Central memory CD4-positive, alpha-beta T cell (primary cell): ENCODE measurements around the gene CNIH4.
"Not testable (repeated sequence)": the region's sequence is repeated elsewhere in the genome, so short reads cannot be mapped to it uniquely, and the experiment has no call there.

Source experiments
- DNase-seq: peaks from one replicate; pipeline ENCODE4 v3.0.0; 2022

Gene CNIH4

GRCh38 chr1:224404916-224405603 is 48.4 kb downstream of the CNIH4 start:
- no peak for DNase-seq

- DNase-seq, result no peak
Measured at GRCh38 chr1:224405604-224405970, 48.9 kb downstream of the CNIH4 start.

GRCh38 chr1:224406216-224406615 is 49.5 kb downstream of the CNIH4 start:
- DNase-seq, result no peak

- no peak for DNase-seq
Measured at GRCh38 chr1:224407571-224408293, 51.1 kb downstream of the CNIH4 start.

DNA sequence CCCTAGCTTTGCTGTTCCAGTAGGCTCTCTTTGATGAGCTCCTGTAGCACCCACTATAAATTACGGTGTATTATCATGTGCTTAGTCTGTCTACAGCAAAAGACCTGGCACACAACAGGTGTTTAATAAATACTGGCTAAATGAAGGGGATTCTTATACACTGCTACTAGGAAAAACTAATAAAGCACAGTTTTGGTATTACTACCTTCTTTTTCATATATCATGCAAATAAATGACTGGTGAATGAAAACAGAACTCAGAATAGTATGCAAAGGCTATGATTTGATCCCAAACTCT is 51.6 kb downstream of the CNIH4 start:
- no peak for DNase-seq

DNA sequence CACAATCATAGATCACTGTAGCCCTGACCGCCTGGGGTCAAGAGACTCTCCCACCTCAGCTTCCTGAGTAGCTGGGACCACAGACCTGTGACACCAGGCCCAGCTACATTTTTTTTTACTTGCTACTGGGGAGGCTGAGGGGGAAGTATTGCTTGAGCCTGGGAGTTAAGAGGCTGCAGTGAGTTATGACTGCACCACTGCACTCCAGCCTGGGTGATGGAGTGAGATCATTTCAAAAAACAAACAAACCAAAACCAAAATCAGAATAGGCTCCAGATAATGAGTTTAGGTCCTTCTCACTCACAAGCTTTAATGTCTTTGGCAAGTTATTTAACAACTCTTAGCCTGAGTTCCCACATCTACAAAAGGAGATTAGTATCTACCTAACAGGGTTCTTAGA is 55.1 kb downstream of the CNIH4 start:
- no peak for DNase-seq

- no peak for DNase-seq
Measured at GRCh38 chr1:224420106-224420505, 63.4 kb downstream of the CNIH4 start.

GRCh38 chr1:224425279-224425884 is 68.7 kb downstream of the CNIH4 start:
- DNase-seq, result no peak

- not testable (repeated sequence) for DNase-seq
Measured at GRCh38 chr1:224426869-224427268, 70.2 kb downstream of the CNIH4 start.

DNA sequence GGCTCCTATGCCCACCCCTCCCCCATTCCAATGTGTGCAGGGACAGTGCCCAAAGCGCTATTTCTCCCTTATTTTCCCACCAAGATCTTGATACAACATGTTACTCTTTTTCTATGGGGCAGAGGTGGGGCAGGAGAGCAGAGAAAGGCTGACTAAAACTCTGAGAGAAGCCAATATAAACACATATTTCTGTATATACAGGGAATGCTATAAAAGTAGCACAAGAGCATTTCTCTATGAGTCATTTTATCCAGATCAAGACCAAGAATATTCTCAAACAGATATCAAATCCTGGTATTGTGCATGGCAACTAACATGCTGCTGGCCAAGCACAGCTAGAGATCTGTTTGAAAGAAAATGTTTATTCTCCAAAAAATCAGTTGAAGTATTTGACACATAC is 70.7 kb downstream of the CNIH4 start:
- DNase-seq, result no peak

- not testable (repeated sequence) for DNase-seq
Measured at GRCh38 chr1:224428713-224429112, 72.0 kb downstream of the CNIH4 start.
